ENCODE measurements around the gene CCDC158.
"Not testable (repeated sequence)": the region's sequence is repeated elsewhere in the genome, so short reads cannot be mapped to it uniquely, and the experiment has no call there.

Gene CCDC158

GRCh38 chr4:76363556-76364290 is 57.2 kb downstream of the CCDC158 start:
- DNase-seq: no peak

- DNase-seq: no peak
Measured at GRCh38 chr4:76361689-76362412, 59.1 kb downstream of the CCDC158 start.

GRCh38 chr4:76359881-76360466 is 61.0 kb downstream of the CCDC158 start:
- not testable (repeated sequence) for DNase-seq

GRCh38 chr4:76357981-76358380 is 63.0 kb downstream of the CCDC158 start:
- no peak for DNase-seq

- DNase-seq: no peak
Measured at GRCh38 chr4:76354517-76355473, 66.1 kb downstream of the CCDC158 start.

GRCh38 chr4:76342803-76343202 is 78.1 kb downstream of the CCDC158 start:
- DNase-seq: no peak

- no peak for DNase-seq
Measured at GRCh38 chr4:76342191-76342590, 78.8 kb downstream of the CCDC158 start.

GRCh38 chr4:76341063-76341462 is 79.9 kb downstream of the CCDC158 start:
- DNase-seq: no peak

- DNase-seq: no peak
Measured at GRCh38 chr4:76339364-76339763, 81.6 kb downstream of the CCDC158 start.

GRCh38 chr4:76334885-76335284 is 86.1 kb downstream of the CCDC158 start:
- no peak for DNase-seq

GRCh38 chr4:76326515-76326914 is 94.4 kb downstream of the CCDC158 start:
- DNase-seq: no peak

GRCh38 chr4:76325072-76325471 is 95.9 kb downstream of the CCDC158 start:
- no peak for DNase-seq

- no peak for DNase-seq
Measured at GRCh38 chr4:76322236-76322635, 98.7 kb downstream of the CCDC158 start.

GRCh38 chr4:76316131-76316530 is 104.8 kb downstream of the CCDC158 start:
- no peak for DNase-seq

- DNase-seq: no peak
Measured at GRCh38 chr4:76315267-76315918, 105.5 kb downstream of the CCDC158 start.

GRCh38 chr4:76313547-76313946 is 107.4 kb downstream of the CCDC158 start:
- no peak for DNase-seq

GRCh38 chr4:76312457-76312856 is 108.5 kb downstream of the CCDC158 start:
- DNase-seq: no peak

- DNase-seq: no peak
Measured at GRCh38 chr4:76311896-76312331, 109.0 kb downstream of the CCDC158 start.

- DNase-seq: no peak
Measured at GRCh38 chr4:76310683-76311082, 110.3 kb downstream of the CCDC158 start.

GRCh38 chr4:76309939-76310550 is 110.9 kb downstream of the CCDC158 start:
- DNase-seq: no peak

- DNase-seq: no peak
Measured at GRCh38 chr4:76308548-76308947, 112.4 kb downstream of the CCDC158 start.

GRCh38 chr4:76307660-76308014 is 113.3 kb downstream of the CCDC158 start:
- no peak for DNase-seq

Data from stimulated activated CD4-positive, alpha-beta T cell treated with anti-CD3 and anti-CD28 coated beads, Interleukin-12 subunit alpha, Interleukin-12 subunit beta, amount 100 ng/mL, for 4 hours (primary cell).